GM21717 (cell line): ENCODE results near the gene TOGARAM1.

Experiments
- ATAC-seq: cut with Tn5 transposase; IDR thresholded peaks from one replicate; pipeline ENCODE4 v1.9.1; 2021; ENCODE audit warnings: mild to moderate bottlenecking, moderate library complexity; ENCODE audit not compliant: unreplicated experiment

TOGARAM1 gene, protein sequence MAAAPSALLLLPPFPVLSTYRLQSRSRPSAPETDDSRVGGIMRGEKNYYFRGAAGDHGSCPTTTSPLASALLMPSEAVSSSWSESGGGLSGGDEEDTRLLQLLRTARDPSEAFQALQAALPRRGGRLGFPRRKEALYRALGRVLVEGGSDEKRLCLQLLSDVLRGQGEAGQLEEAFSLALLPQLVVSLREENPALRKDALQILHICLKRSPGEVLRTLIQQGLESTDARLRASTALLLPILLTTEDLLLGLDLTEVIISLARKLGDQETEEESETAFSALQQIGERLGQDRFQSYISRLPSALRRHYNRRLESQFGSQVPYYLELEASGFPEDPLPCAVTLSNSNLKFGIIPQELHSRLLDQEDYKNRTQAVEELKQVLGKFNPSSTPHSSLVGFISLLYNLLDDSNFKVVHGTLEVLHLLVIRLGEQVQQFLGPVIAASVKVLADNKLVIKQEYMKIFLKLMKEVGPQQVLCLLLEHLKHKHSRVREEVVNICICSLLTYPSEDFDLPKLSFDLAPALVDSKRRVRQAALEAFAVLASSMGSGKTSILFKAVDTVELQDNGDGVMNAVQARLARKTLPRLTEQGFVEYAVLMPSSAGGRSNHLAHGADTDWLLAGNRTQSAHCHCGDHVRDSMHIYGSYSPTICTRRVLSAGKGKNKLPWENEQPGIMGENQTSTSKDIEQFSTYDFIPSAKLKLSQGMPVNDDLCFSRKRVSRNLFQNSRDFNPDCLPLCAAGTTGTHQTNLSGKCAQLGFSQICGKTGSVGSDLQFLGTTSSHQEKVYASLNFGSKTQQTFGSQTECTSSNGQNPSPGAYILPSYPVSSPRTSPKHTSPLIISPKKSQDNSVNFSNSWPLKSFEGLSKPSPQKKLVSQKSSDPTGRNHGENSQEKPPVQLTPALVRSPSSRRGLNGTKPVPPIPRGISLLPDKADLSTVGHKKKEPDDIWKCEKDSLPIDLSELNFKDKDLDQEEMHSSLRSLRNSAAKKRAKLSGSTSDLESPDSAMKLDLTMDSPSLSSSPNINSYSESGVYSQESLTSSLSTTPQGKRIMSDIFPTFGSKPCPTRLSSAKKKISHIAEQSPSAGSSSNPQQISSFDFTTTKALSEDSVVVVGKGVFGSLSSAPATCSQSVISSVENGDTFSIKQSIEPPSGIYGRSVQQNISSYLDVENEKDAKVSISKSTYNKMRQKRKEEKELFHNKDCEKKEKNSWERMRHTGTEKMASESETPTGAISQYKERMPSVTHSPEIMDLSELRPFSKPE (N-terminal part only)

GRCh38 chr14:44961554-44962333 lies at the start of gene TOGARAM1, which contains the start of gene KLHL28:
Gene TOGARAM1 (plus strand): TSS chr14:44962190. CDS start chr14:44962422, 232 bp downstream.
Gene KLHL28 (minus strand): TSS chr14:44961947. CDS start chr14:44945928, 16,019 bp downstream.
- peak; percentile 93 for ATAC-seq

GRCh38 chr14:44914849-44915248 lies 47.1 kb upstream of the TOGARAM1 start:
- no peak for ATAC-seq

DNA sequence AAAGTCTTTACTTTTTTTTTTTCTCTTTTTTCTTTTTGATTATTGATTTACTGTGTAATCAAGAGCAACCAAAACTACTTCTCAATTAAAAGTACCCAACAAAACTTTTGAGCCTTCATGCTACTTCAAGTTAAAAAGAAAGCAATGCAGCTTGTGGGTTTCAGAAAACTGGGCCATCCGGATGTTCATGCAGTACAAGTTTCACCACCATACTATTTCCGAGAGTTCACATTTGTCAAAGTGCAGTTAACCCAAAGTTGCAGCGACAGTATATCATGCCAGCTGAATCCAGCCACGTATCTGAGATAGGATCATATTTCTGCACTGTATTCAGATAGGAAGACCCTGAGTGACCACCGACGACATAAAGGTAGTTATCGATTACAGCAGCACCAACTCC lies 33.2 kb upstream of the TOGARAM1 start:
- ATAC-seq, result no peak

- ATAC-seq, result no peak
These were observed 26.8 kb upstream of the TOGARAM1 start for GRCh38 chr14:44935155-44935554.

DNA sequence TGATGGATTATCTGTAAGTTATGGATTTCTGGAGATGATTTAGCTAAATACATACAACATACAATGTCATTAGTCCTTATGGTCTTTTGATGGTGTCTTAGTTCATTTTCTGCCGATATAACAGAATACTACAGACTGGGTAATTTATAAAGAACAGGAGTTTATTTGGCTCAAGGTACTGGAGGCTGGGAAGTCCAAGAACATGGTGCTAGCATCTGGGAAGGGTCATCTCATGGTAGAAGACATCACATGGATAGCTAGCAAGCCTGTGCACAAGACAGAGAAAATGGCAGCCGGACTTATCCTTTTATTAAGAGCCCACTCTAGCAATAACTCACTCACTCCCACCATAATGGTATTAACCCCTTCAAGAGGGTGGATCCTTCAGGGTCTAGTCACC lies 24.4 kb upstream of the TOGARAM1 start:
- no peak for ATAC-seq

- no peak for ATAC-seq
These were observed 21.8 kb upstream of the TOGARAM1 start for GRCh38 chr14:44940211-44940610.

DNA sequence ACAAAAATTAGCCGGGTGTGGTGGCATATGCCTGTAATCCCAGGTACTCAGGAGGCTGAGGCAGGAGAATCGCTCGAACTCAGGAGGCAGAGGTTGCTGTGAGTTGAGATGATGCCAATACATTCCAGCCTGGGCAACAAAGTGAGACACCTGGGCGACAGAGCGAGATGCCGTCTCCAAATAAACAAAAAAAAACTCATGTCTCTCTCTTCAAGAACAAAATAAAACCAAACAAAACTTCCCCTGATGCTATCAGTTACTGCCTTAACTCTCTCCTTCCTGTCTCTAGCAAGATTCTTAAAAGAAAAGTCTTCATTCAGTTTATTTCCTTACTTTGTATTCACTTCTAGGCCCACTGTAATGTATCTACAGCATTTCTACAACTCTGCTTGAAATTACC lies 21.0 kb upstream of the TOGARAM1 start:
- no peak for ATAC-seq

GRCh38 chr14:44941591-44941990 lies 20.4 kb upstream of the TOGARAM1 start:
- ATAC-seq, result no peak

GRCh38 chr14:44942436-44942835 lies 19.6 kb upstream of the TOGARAM1 start:
- ATAC-seq, result no peak

DNA sequence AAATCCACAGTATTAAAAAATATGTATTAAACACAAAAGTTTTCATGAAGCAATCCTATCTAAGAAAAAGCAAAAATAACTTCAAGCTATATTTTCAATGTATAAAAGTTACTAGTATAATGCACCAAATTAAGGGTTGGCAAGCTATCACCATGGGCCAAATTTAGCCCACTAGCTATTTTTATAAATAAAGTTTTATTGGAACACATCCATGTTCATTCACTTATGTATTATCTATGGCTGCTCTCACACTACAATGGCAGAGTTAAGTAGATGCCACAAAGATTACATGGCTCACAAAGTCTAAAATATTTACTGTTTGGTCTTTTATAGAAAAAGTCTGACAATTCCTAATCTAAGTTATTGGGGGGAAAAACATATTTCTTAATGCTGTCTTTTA lies 17.9 kb upstream of the TOGARAM1 start:
- ATAC-seq, result no peak

GRCh38 chr14:44945264-44945663 lies 16.7 kb upstream of the TOGARAM1 start:
- ATAC-seq, result no peak

DNA sequence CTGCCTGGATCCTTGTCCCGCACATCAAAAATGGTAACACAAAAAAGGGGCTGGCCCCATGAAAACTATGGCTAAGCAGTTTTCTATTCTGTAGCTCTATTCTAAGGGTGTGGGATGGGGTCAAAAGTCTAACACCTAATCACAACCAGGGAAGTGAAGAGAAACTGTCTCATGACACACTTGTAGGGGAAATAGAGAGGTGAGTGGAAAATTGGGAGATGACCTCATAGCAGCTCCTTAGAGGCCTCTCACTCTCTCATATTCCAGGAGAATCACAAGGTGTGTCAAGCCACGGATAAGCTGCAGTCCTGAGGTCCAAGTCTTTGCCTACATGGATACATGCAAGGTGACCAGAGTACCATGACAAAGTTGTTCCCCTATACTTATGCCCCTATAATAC lies 10.9 kb upstream of the TOGARAM1 start:
- ATAC-seq, result no peak

DNA sequence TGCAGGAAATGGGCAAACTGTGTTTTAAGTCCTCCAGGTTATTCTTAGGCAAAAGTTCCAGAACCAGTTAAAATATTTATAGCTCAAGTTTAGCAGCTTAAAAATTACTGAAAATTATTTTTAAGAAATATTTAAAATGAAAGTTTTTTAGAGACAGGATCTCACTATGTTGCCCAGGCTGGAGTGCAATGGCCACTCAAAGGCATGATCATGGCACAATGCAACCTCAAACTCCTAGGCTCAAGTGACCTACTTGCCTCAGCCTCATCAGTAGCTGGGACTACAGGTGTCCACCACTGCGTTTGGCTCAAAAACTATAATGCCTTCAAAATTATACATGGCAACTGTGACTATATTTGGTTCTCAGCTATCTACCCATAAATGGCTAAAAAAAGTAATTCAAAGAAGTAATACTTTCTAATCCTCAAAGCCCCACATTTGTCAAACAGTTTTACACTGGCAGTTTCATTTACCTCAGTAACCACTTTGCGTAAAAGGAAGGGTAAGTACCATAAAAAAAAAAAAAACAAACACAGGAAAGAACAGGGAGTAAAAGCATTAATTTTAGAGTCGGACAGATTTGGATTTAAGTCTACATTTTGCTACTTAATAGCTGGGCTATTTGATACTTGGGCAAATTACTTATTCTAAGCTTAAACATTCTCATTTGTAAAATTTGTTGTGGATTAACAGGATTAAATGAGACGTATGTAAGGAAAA lies 9.4 kb upstream of the TOGARAM1 start:
- ATAC-seq, result no peak

GRCh38 chr14:44954750-44955149 lies 7.2 kb upstream of the TOGARAM1 start:
- ATAC-seq, result no peak

- ATAC-seq, result no peak
These were observed 6.5 kb upstream of the TOGARAM1 start for GRCh38 chr14:44955528-44955927.

DNA sequence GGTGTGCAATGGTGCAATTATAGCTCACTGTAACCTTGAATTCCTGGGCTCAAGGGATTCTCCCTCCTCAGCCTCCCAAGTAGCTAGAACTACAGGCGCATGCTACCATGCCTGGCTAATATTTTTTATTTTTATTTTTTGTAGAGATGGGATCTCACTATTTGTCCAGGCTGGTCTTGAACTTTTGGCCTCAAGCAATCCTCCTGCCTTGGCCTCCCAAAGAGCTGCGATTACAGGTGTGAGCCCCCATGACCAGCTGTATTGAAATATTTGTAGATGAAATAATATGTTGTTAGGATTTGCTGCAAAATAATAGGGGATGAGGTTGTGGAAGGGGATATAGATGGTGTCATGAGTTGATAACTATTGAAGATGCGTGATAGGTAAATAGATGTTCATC lies 5.1 kb upstream of the TOGARAM1 start:
- ATAC-seq, result no peak

GRCh38 chr14:44959538-44959937 lies 2.5 kb upstream of the TOGARAM1 start:
- no peak for ATAC-seq

GRCh38 chr14:44960146-44960545 lies 1.8 kb upstream of the TOGARAM1 start:
- no peak for ATAC-seq

DNA sequence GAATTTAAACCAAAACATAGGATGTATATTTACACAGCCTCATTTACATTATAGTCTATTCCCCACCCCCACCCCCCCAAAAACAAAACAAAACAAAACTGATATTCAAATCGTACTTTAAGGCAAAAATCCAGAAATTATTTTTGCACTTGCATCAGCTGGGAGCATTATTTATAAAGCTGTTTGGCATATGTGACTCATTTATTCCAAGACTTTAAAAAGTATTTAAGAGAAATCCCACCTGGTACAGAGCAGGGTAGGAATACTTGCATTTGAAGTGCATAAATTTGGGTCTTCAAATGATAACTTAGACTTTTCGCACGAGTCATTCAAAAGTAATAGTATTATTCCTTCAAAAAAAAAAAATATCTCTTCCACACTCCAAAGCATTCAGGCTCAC lies 1.3 kb upstream of the TOGARAM1 start:
- ATAC-seq, result no peak

DNA sequence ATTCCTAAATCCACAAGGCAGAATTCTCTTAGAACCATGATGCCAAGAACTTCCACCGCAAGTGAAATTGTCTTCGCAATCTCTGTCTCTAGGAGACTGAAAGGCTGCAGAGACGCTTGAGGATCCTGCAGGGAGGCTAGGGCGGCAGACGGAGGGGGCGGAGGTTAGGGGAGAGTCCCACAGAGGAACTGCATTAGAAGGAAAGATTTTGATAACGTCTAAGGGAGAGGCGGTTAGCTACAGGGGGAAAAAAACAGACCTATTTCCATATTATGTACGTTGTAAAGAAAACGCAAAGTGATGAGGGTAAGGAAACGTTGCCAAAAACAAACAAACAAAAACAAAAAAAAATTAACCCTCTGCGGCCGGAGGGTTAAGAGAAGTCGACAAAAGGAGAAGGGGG lies 838 bp upstream of the TOGARAM1 start:
- peak; percentile 34 for ATAC-seq
